ENCODE measurements around the gene CSK. TPM values are rescaled to one million over a fixed set of nuclear protein-coding genes. Genes with fewer than 3 reads are reported as not detected.

The CSK gene
- total RNA-seq, 1 experiment from 2014 or later, result 103 TPM

- POLR2A ChIA-PET (ENCODE audit: low non-redundant PET), result no interaction called here
- Histone ChIP-seq H3K36me3 (ENCODE audit: insufficient read depth, low read length, poor library complexity, severe bottlenecking) (no peaks in the 10 kb centered on the region), H3K27me3 (replicated peaks; ENCODE audit: insufficient read depth, low read depth, low read length, poor library complexity) (no peaks in the 10 kb centered on the region), H3K4me3 (ENCODE audit: low read depth, low read length, poor library complexity, severe bottlenecking) (no peak overlapping the region), H3K9me3 (ENCODE audit: low read depth, low read length, poor library complexity, severe bottlenecking) (no peaks in the 10 kb centered on the region), H3K27ac (ENCODE audit: low read depth, low read length, poor library complexity, severe bottlenecking) (no peak overlapping the region), H3K4me1 (ENCODE audit: insufficient read depth, low read length, poor library complexity, severe bottlenecking) (no peaks in the 10 kb centered on the region)
- TF ChIP-seq CTCF (conservative IDR thresholded peaks at IDR 0.05; ENCODE audit: low read depth, low read length), result no peak
- no peak for TF ChIP-seq EZH2 (IDR thresholded peaks at IDR 0.05; ENCODE audit: borderline replicate concordance, low read depth, low read length, poor library complexity, severe bottlenecking)
- no TSS peak for BruUV-seq (replicated peaks)
- intact Hi-C loops (cut with micrococcal nuclease; ENCODE audit: unreplicated experiment), result no loop called here
- DNase-seq (ENCODE audit: low spot score), result no peak
- CTCF ChIA-PET, result no interaction called here
These were observed 34.1 kb downstream of the CSK start for GRCh38 chr15:74815961-74816360.

- Histone ChIP-seq H3K36me3 (ENCODE audit: insufficient read depth, low read length, poor library complexity, severe bottlenecking) (no peaks in the 10 kb centered on the region), H3K4me1 (ENCODE audit: insufficient read depth, low read length, poor library complexity, severe bottlenecking) (no peaks in the 10 kb centered on the region), H3K27me3 (replicated peaks; ENCODE audit: insufficient read depth, low read depth, low read length, poor library complexity) (no peaks in the 10 kb centered on the region), H3K4me3 (ENCODE audit: low read depth, low read length, poor library complexity, severe bottlenecking) (no peak overlapping the region), H3K27ac (ENCODE audit: low read depth, low read length, poor library complexity, severe bottlenecking) (no peak overlapping the region), H3K9me3 (ENCODE audit: low read depth, low read length, poor library complexity, severe bottlenecking) (no peaks in the 10 kb centered on the region)
- no TSS peak for BruUV-seq (replicated peaks)
- ChIA-PET CTCF (no interaction called here), POLR2A (ENCODE audit: low non-redundant PET) (no interaction called here)
- no peak for DNase-seq (ENCODE audit: low spot score)
- intact Hi-C loops (cut with micrococcal nuclease; ENCODE audit: unreplicated experiment), result no loop called here
- TF ChIP-seq CTCF (conservative IDR thresholded peaks at IDR 0.05; ENCODE audit: low read depth, low read length), result no peak
- TF ChIP-seq EZH2 (IDR thresholded peaks at IDR 0.05; ENCODE audit: borderline replicate concordance, low read depth, low read length, poor library complexity, severe bottlenecking), result no peak
These were observed 34.9 kb downstream of the CSK start for GRCh38 chr15:74816624-74817369.

GRCh38 chr15:74817370-74817737 is 35.5 kb downstream of the CSK start:
- Histone ChIP-seq H3K27ac (ENCODE audit: low read depth, low read length, poor library complexity, severe bottlenecking) (no peak overlapping the region), H3K4me1 (ENCODE audit: insufficient read depth, low read length, poor library complexity, severe bottlenecking) (no peaks in the 10 kb centered on the region), H3K4me3 (ENCODE audit: low read depth, low read length, poor library complexity, severe bottlenecking) (no peak overlapping the region), H3K36me3 (ENCODE audit: insufficient read depth, low read length, poor library complexity, severe bottlenecking) (no peaks in the 10 kb centered on the region), H3K9me3 (ENCODE audit: low read depth, low read length, poor library complexity, severe bottlenecking) (no peaks in the 10 kb centered on the region), H3K27me3 (replicated peaks; ENCODE audit: insufficient read depth, low read depth, low read length, poor library complexity) (no peaks in the 10 kb centered on the region)
- ChIA-PET POLR2A (ENCODE audit: low non-redundant PET) (no interaction called here), CTCF (no interaction called here)
- TF ChIP-seq CTCF (conservative IDR thresholded peaks at IDR 0.05; ENCODE audit: low read depth, low read length) (no peak), EZH2 (IDR thresholded peaks at IDR 0.05; ENCODE audit: borderline replicate concordance, low read depth, low read length, poor library complexity, severe bottlenecking) (no peak)
- intact Hi-C loops (cut with micrococcal nuclease; ENCODE audit: unreplicated experiment), result no loop called here
- no TSS peak for BruUV-seq (replicated peaks)
- DNase-seq (ENCODE audit: low spot score), result no peak
